IMR-90 (cell line): ENCODE measurements around the gene RBFOX2. TPM values are rescaled to one million over a fixed set of nuclear protein-coding genes. Genes with fewer than 3 reads are reported as not detected.

ENCODE experiments used
- ATAC-seq: fragments of 200-7000 bp; cut with Tn5 transposase; 2 replicates; pipeline ENCODE4 v1.9.1; 2020; ENCODE audit warnings: low read depth, mild to moderate bottlenecking, moderate library complexity
- BruUV-seq: library from RNA; stranded (reverse); fragments of 400-500 nt; replicated peaks from 2 replicates; lab custom pipeline; 2021; lab: Mats Ljungman, UMichigan
- CTCF ChIA-PET: fragments of 300-600 bp; formaldehyde crosslinking; extraction: SDS; loops from one replicate; lab custom pipeline; 2021; ENCODE audit warnings: antibody characterized with exemption; lab: Yijun Ruan, JAX
- POLR2A ChIA-PET: fragments of 300-600 bp; sonication (Branson Sonifier 250); formaldehyde crosslinking; loops from one replicate; lab custom pipeline; 2022; ENCODE audit warnings: antibody characterized with exemption; ENCODE audit not compliant: unreplicated experiment; lab: Charles Lee
- DNase-seq: peaks from one replicate; pipeline ENCODE4 v3.0.0; 2013
- H2AFZ ChIP-seq: replicated peaks from 2 replicates; pipeline ENCODE3; 2013; ENCODE audit warnings: low read length, mild to moderate bottlenecking; ENCODE audit not compliant: poor library complexity
- H2AK5ac ChIP-seq: 2 replicates; pipeline ENCODE4 v1.6.1; 2013; ENCODE audit warnings: low read depth, low read length, inconsistent platforms
- H2AK9ac ChIP-seq: replicated peaks from 2 replicates; pipeline ENCODE3; 2013; ENCODE audit warnings: mild to moderate bottlenecking, low read depth, low read length, moderate library complexity; ENCODE audit not compliant: poor library complexity
- H2BK120ac ChIP-seq: 2 replicates; pipeline ENCODE4 v1.6.1; 2013; ENCODE audit warnings: low read depth, low read length, inconsistent platforms
- H2BK15ac ChIP-seq: 3 replicates; pipeline ENCODE4 v1.6.1; 2013; ENCODE audit warnings: low read depth, low read length, inconsistent platforms
- H2BK20ac ChIP-seq: 2 replicates; pipeline ENCODE4 v1.6.1; 2013; ENCODE audit warnings: low read depth, mild to moderate bottlenecking, inconsistent platforms, low read length, moderate library complexity
- H2BK5ac ChIP-seq: 2 replicates; pipeline ENCODE4 v1.6.1; 2013; ENCODE audit warnings: mild to moderate bottlenecking, low read depth, low read length, inconsistent platforms; ENCODE audit not compliant: poor library complexity, severe bottlenecking
- H3K14ac ChIP-seq: replicated peaks from 2 replicates; pipeline ENCODE4 v1.6.1; 2013; ENCODE audit warnings: low read depth, low read length, inconsistent platforms
- H3K18ac ChIP-seq: 2 replicates; pipeline ENCODE4 v1.6.1; 2013; ENCODE audit warnings: low read depth, low read length, control low read depth
- H3K23ac ChIP-seq: 2 replicates; pipeline ENCODE4 v1.6.1; 2013; ENCODE audit warnings: low read depth, low read length, inconsistent platforms
- H3K27ac ChIP-seq: 2 replicates; pipeline ENCODE4 v1.5.1; 2013; ENCODE audit warnings: mild to moderate bottlenecking, control low read depth, low read length; ENCODE audit not compliant: insufficient read depth
- H3K27me3 ChIP-seq: 2 replicates; pipeline ENCODE4 v1.6.1; 2013; ENCODE audit warnings: low read length; ENCODE audit not compliant: control insufficient read depth, insufficient read depth
- H3K36me3 ChIP-seq: 2 replicates; pipeline ENCODE4 v1.6.1; 2013; ENCODE audit warnings: low read length, mixed read lengths; ENCODE audit not compliant: control insufficient read depth, insufficient read depth
- H3K4ac ChIP-seq: 2 replicates; pipeline ENCODE4 v1.6.1; 2013; ENCODE audit warnings: low read depth, low read length, inconsistent platforms
- H3K4me1 ChIP-seq: 2 replicates; pipeline ENCODE4 v1.6.1; 2013; ENCODE audit warnings: low read length, mixed read lengths; ENCODE audit not compliant: control insufficient read depth, insufficient read depth
- H3K4me2 ChIP-seq: 2 replicates; pipeline ENCODE4 v1.6.1; 2013; ENCODE audit warnings: low read depth, mild to moderate bottlenecking, control low read depth, low read length, moderate library complexity
- H3K4me3 ChIP-seq: 2 replicates; pipeline ENCODE4 v1.5.1; 2013; ENCODE audit warnings: low read depth, mild to moderate bottlenecking, control low read depth, low read length, moderate library complexity; ENCODE audit not compliant: insufficient read depth
- H3K56ac ChIP-seq: 2 replicates; pipeline ENCODE4 v1.6.1; 2013; ENCODE audit warnings: low read length, inconsistent platforms; ENCODE audit not compliant: insufficient read depth; ENCODE audit errors: extremely low read depth
- H3K79me1 ChIP-seq, 2 experiments: 2 replicates each; pipeline ENCODE4 v1.6.1; 2013; ENCODE audit warnings: low read length in 2 of 2, inconsistent platforms in 1 of 2, low read depth in 1 of 2
- H3K9ac ChIP-seq: 2 replicates; pipeline ENCODE4 v1.6.1; 2013; ENCODE audit warnings: low read depth, low read length, control low read depth
- H3K9me1 ChIP-seq: 2 replicates; pipeline ENCODE4 v1.6.1; 2013; ENCODE audit warnings: low read length, inconsistent platforms; ENCODE audit not compliant: insufficient read depth
- H3K9me3 ChIP-seq: 2 replicates; pipeline ENCODE4 v1.6.1; 2013; ENCODE audit warnings: low read length; ENCODE audit not compliant: control insufficient read depth, insufficient read depth
- H4K20me1 ChIP-seq: 2 replicates; pipeline ENCODE4 v1.6.1; 2013; ENCODE audit warnings: low read length, inconsistent platforms; ENCODE audit not compliant: insufficient read depth
- H4K5ac ChIP-seq: 2 replicates; pipeline ENCODE4 v1.6.1; 2013; ENCODE audit warnings: mild to moderate bottlenecking, low read depth, low read length, control low read depth
- H4K8ac ChIP-seq, 2 experiments: 2 replicates each; pipeline ENCODE4 v1.6.1; 2013; ENCODE audit warnings: low read depth in 2 of 2, low read length in 2 of 2, control low read depth in 1 of 2, inconsistent platforms in 1 of 2
- H4K91ac ChIP-seq: 2 replicates; pipeline ENCODE4 v1.6.1; 2013; ENCODE audit warnings: low read depth, low read length, inconsistent platforms; ENCODE audit not compliant: insufficient read depth
- BHLHE40 ChIP-seq: fragments of 150-350 bp; IDR thresholded peaks from 2 replicates; pipeline ENCODE4 v1.6.1; 2016; ENCODE audit warnings: mild to moderate bottlenecking, low read depth, low read length
- CEBPB ChIP-seq: IDR thresholded peaks from 2 replicates; pipeline ENCODE4 v1.6.1; 2012; ENCODE audit warnings: low read depth, low read length, improper control_type of control experiment
- CHD1 ChIP-seq: IDR thresholded peaks from 2 replicates; pipeline ENCODE4 v1.6.1; 2012; ENCODE audit warnings: low read depth, low read length, improper control_type of control experiment
- CTCF ChIP-seq: conservative IDR thresholded peaks from 2 replicates; pipeline ENCODE4 v1.5.1; 2012; ENCODE audit warnings: mild to moderate bottlenecking, low read depth, low read length, improper control_type of control experiment
- ELK1 ChIP-seq: fragments of 150-350 bp; IDR thresholded peaks from 2 replicates; pipeline ENCODE4 v1.6.1; 2016; ENCODE audit warnings: low read depth, mild to moderate bottlenecking, low read length, moderate library complexity, borderline replicate concordance
- FOS ChIP-seq: fragments of 150-350 bp; IDR thresholded peaks from 2 replicates; pipeline ENCODE4 v1.6.1; 2016; ENCODE audit warnings: low read depth, low read length
- MAFK ChIP-seq: IDR thresholded peaks from 2 replicates; pipeline ENCODE4 v1.6.1; 2012; ENCODE audit warnings: low read depth, low read length, improper control_type of control experiment
- MAZ ChIP-seq: IDR thresholded peaks from 2 replicates; pipeline ENCODE4 v1.6.1; 2012; ENCODE audit warnings: low read depth, mild to moderate bottlenecking, low read length, improper control_type of control experiment, moderate library complexity, borderline replicate concordance
- MXI1 ChIP-seq: IDR thresholded peaks from 2 replicates; pipeline ENCODE4 v1.6.1; 2012; ENCODE audit warnings: low read depth, mild to moderate bottlenecking, low read length, moderate library complexity, borderline replicate concordance
- NFE2L2 ChIP-seq: fragments of 150-350 bp; IDR thresholded peaks from 2 replicates; pipeline ENCODE4 v1.6.1; 2016; ENCODE audit warnings: low read depth, mild to moderate bottlenecking, low read length
- POLR2A ChIP-seq: IDR thresholded peaks from 2 replicates; pipeline ENCODE4 v1.6.1; 2012; ENCODE audit warnings: mild to moderate bottlenecking, low read depth, low read length
- RAD21 ChIP-seq: IDR thresholded peaks from 2 replicates; pipeline ENCODE4 v1.6.1; 2012; ENCODE audit warnings: low read length, improper control_type of control experiment
- RCOR1 ChIP-seq: IDR thresholded peaks from 2 replicates; pipeline ENCODE4 v1.6.1; 2012; ENCODE audit warnings: mild to moderate bottlenecking, low read length, improper control_type of control experiment; ENCODE audit not compliant: insufficient replicate concordance
- RFX5 ChIP-seq: IDR thresholded peaks from 2 replicates; pipeline ENCODE4 v1.8.0; 2012; ENCODE audit warnings: low read depth, mild to moderate bottlenecking, low read length, moderate library complexity
- SMC3 ChIP-seq: fragments of 150-350 bp; IDR thresholded peaks from 2 replicates; pipeline ENCODE4 v1.6.1; 2016; ENCODE audit warnings: low read depth, mild to moderate bottlenecking, antibody characterized with exemption, low read length, moderate library complexity
- USF2 ChIP-seq: fragments of 150-350 bp; IDR thresholded peaks from 2 replicates; pipeline ENCODE4 v1.6.1; 2017; ENCODE audit warnings: mild to moderate bottlenecking, antibody characterized with exemption, low read length, low read depth
- WGBS, 2 experiments: methylation state at CpG; one replicate each; pipeline versions ENCODE4 v1.1.5 to v1.1.7; 2013; ENCODE audit warnings: missing lambda C conversion rate in 2 of 2; ENCODE audit not compliant: insufficient read length in 1 of 2; ENCODE audit errors: extremely low coverage in 2 of 2; 5-methylcytosine and 5-hydroxymethylcytosine counted together
- dilution Hi-C: fragments of 300-500 bp; cut with HindIII; formaldehyde crosslinking; loops from one replicate; pipeline ENCODE4 v1.14.3; 2018; ENCODE audit warnings: low sequenced_read_pairs; ENCODE audit not compliant: unreplicated experiment
- in situ Hi-C: fragments of 300-500 bp; cut with MboI; formaldehyde crosslinking; loops from 3 replicates; pipeline ENCODE4 v1.14.3; 2019; ENCODE audit warnings: low sequenced_read_pairs, inconsistent platforms, mixed read lengths
- intact Hi-C: fragments of 100-400 bp; cut with micrococcal nuclease; formaldehyde crosslinking; loops from 2 replicates; pipeline ENCODE4 v1.10.0; 2022
- polyA plus RNA-seq, 3 experiments: library from polyadenylated mRNA; depleted of rRNA; stranded (reverse); fragments of >200 nt; gene quantifications; 2 replicates each; pipeline ENCODE4 v1.2.3, GENCODE V29; 2012; ENCODE audit warnings: low replicate concordance in 1 of 3
- total RNA-seq: library from RNA; depleted of rRNA; stranded (reverse); fragments of >200 nt; gene quantifications from 2 replicates; pipeline ENCODE4 v1.2.3, GENCODE V29; 2012

Gene RBFOX2
- total and polyA plus RNA-seq, 2 of the 4 experiments (the other 2 are of a cell fraction), result 146 to 178 TPM

GRCh38 chr22:35896111-35896705 lies 132.4 kb downstream of the RBFOX2 start:
- no peaks in the 10 kb centered on the region for H3K36me3 ChIP-seq

More at GRCh38 chr22:35896111-35896705, 132.4 kb downstream of the RBFOX2 start:
- Histone ChIP-seq H3K4me1 (peaks cover 24% of the 10 kb centered on the region), H3K9ac (no peak overlapping the region), H4K5ac (no peak overlapping the region), H3K4me3 (no peak overlapping the region), H3K9me3 (no peaks in the 10 kb centered on the region), H3K23ac (peak overlapping the region; percentile 1; the same call in 1 of the 2 replicates), H3K27me3 (no peaks in the 10 kb centered on the region), H3K4ac (no peak overlapping the region), H2BK120ac (no peak overlapping the region), H4K91ac (no peak overlapping the region), H2BK20ac (no peak overlapping the region), H3K9me1 (peaks cover 29% of the 10 kb centered on the region), H4K20me1 (peaks cover 67% of the 10 kb centered on the region), H3K18ac (no peak overlapping the region), H2BK15ac (no peak overlapping the region), H3K79me1 (peaks cover 49 to 90% of the 10 kb centered on the region in 2 experiments), H2AK9ac (no peak overlapping the region), H3K4me2 (no peak overlapping the region), H3K14ac (no peak overlapping the region; the same call in 1 of the 2 replicates), H3K56ac (no peak overlapping the region), H2BK5ac (no peak overlapping the region), H4K8ac (no peak overlapping the region), H2AFZ (no peak overlapping the region), H2AK5ac (no peak overlapping the region; the same call in 1 of the 2 replicates), H3K27ac (no peak overlapping the region)
- DNase-seq (no peak), ATAC-seq (no peak)
- POLR2A ChIA-PET, result no interaction called here
- TF ChIP-seq MAFK (no peak), CHD1 (no peak), CEBPB (no peak), RAD21 (no peak), RFX5 (no peak), RCOR1 (no peak), POLR2A (no peak), BHLHE40 (no peak), USF2 (no peak), MAZ (no peak), NFE2L2 (no peak), CTCF (no peak), FOS (no peak), SMC3 (no peak), ELK1 (no peak), MXI1 (no peak)
- intact Hi-C loops, result no loop called here
- in situ Hi-C loops, result no loop called here
- dilution Hi-C loops, result no loop called here
- BruUV-seq, result no TSS peak
- WGBS, 2 experiments, result 100% methylated on average over 1 of the region's 7 CpGs; no CpG with 5 or more reads in 1 of the 2 experiments
- CTCF ChIA-PET, result no interaction called here
